HG03025 (cell line): Measurements from ENCODE around the gene ING5.
"Not testable (repeated sequence)": the region's sequence is repeated elsewhere in the genome, so short reads cannot be mapped to it uniquely, and the experiment has no call there.

Experiments
- ATAC-seq: cut with Tn5 transposase; IDR thresholded peaks from one replicate; pipeline ENCODE4 v1.9.1; 2021; ENCODE audit warnings: mild to moderate bottlenecking, moderate library complexity; ENCODE audit not compliant: unreplicated experiment, low FRiP score

The ING5 gene

DNA sequence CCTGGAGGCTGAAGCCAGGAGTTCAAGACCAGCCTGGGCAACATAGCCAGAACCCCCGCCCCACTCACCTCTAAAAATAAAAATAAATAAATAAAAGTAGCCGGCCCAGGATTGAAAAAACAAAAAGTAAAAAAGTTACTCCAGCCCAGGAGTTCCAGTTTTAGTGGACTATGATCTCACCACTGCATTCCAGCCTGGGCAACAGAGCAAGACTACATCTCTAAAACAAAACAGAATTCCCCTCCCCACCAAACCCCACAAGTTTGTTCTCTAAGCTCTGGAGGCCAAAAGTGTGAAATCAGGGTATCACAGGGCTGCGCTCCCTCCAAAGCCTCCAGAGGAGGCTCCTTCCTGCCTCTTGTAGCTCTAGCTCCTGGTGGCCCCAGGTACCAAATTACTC lies 34.3 kb downstream of the ING5 start:
- no peak for ATAC-seq

DNA sequence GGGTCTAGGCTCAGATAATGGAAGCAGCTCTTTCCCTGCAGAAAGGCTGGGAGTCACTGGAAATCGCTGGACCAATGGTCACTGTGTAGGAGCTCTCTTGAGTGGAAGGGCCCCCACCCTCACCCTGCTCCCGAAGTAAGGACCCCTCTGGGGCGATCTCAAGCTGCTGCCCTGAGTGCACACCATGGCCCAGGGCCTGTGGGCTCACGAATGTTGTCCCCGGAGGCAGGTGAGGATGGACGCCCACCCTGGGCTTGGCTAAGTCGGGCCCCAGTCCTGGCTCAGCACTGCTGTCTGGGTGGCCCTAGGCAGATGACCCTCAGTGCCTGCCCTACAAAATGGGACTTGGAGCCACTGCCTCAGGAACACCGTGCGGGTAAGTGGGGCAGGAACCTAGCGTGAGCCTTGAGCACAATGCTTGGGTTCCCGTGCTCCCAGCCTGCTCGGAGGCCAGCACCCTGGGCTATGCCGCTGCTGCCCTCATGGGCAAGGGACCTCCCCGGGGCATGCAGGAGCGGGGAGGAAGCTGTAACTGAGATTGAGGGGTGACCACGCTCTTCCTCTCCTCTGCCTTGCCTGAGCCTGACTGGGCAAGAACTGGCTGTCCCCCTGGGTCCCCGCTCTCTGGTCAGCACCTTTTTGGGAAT lies 36.3 kb downstream of the ING5 start:
- no peak for ATAC-seq

GRCh38 chr2:241739177-241739576 lies 37.3 kb downstream of the ING5 start:
- ATAC-seq = no peak

DNA sequence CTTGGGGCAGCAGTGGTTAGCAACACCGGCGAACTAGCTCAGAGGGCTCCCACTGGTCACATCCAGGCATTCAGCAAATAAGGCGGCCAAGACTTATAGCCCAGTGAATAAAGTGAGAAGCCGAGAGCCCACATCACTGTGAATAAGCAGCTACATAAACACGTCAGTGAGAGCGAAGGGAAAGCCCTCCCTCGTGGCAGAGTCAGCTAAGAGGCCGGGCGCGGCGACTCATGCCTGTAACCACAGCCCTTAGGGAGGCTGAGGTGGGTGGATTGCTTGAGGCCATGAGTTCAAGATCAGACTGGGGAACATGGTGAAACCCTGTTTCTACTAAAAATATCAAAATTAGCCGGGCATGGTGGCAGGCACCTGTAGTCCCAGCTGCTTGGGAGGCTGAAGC lies 37.8 kb downstream of the ING5 start:
- ATAC-seq = no peak

- ATAC-seq = no peak
Observed at GRCh38 chr2:241741016-241741415, 39.2 kb downstream of the ING5 start.

DNA sequence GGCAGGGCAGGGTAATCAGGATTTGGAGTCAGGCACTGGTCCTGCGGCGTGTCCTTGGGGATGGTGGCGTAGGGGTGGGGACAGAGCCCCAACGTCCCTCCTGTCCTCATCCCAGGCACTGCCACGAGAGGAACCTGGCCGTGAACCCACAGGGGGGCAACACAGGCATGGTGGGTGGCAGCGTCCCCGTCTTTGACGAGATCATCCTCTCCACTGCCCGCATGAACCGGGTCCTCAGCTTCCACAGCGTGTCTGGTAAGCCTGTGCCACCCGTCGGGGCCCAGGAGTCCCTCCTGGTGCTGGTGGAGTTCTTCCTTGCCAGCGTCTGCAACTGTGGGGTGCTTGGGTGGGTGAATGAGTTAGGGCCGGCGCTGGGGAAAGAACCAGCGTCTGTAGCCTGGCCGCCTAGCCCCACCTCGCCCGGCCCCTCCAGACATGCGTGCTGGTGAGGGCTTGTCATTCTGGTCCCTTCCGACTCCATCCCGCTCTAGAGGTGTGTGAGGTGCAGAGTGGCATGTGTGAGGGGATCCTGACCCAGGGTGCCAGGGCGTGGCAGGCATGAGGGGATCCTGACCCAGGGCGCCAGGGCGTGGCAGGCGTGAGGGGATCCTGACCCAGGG lies 40.6 kb downstream of the ING5 start:
- ATAC-seq = no peak

DNA sequence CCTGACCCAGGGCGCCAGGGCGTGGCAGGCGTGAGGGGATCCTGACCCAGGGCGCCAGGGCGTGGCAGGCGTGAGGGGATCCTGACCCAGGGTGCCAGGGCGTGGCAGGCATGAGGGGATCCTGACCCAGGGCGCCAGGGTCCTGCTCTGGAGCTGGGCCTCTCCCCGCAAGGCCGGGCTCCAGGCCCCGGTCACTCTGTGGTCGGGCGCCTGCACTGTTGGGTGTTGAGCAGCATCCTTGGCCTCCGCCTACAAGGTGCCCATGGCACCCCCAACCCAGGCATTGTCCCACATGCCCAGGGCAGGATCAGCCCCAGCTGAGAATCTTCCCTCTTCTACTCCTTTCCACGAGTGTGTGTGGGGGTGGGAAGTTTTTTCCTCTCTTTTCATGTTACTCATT lies 41.2 kb downstream of the ING5 start:
- ATAC-seq = not testable (repeated sequence)

- ATAC-seq = no peak
Observed at GRCh38 chr2:241743620-241744019, 41.8 kb downstream of the ING5 start.

DNA sequence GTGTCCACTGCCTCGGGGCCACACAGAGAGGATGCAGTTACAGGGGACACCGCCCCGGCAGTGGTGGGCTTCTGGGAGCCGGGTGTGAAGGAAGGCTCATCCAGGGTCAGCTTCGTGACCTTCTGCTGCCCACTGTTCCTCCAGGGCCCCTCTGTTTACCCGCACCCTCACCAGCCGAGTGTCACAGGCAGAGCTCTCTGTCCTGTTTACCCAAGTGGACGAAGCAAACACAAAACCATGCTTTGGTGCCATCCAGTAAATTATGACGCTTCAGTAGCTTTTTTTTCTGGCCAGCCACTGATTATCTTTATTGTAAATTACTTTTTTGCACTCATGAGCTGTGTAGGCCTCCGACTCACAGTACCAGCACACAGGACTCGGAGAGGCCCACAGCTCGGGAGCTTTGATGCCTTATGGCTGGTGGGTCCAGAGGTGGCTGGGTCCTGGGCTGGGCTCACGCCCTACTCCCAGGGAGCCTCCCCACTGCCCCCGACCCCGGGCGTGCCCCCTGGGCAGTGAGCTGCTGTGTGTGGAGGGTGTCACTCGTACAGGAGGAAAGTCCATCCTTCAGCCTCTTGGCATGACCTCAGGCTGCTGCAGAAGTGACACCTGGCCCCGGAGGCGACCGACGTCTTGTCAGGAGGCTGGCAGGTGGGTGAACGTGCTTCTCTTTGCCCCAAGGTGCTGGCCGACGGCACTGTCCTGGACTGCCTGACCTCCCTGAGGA lies 42.4 kb downstream of the ING5 start:
- no peak for ATAC-seq

- ATAC-seq = no peak
Observed at GRCh38 chr2:241745276-241745675, 43.4 kb downstream of the ING5 start.

DNA sequence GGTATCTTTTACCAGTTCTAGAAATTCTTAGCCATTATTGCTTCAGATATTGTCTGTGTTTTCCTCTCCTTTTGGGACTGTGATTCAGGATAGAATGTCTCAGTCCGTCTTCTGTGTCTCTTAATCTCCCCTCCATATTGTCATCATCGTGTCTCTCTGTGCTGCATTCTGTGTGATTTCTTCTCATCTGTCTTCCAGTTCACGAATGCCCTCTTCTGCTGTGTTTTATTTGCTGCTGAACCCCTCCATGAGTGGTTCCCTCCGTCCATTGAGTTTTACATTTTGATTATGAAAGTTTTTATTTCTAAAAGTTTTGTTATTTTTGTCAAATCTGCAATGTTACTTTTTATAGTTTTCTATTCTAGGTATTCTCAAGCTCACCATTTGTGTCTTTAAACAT lies 44.2 kb downstream of the ING5 start:
- ATAC-seq = no peak

DNA sequence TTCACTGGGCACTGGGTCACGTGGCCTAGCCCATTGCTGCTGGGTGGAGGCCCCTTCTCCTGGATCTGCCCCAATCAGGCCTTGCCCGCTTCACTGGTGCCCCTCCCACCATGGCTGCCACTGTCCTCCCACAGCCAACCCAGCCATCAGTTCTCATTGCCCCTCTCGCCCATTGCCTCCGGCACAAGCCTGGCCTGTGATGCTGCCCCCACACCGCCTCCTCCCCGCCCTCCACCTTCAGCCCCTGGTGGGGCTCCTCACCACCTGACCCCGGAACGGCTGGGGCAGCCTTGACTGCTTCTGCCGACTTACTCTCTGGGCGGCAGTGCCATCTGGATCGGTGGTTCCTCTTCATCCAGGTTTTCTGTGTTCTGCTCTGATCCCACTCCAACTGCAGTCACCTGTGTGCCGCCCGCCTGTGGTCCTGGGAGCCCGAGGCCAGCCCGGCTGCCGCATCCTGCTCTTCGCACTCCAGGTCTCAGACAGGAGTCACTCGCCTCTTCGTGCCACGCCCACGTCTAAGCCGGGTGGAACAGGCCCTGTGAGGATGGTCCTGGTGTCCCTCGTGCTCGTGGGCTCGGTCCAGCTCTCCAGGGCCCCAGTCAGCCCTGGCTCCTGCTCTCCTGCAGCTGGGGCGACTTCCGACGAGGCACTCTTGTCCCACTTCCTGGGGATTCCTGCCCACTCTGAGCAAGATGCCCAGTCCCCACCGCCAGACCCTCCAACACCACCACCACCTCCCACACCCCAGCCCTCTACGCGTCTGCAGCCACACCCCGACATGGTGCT lies 46.8 kb downstream of the ING5 start:
- ATAC-seq = no peak

- ATAC-seq = no peak
Observed at GRCh38 chr2:241750076-241750840, 48.4 kb downstream of the ING5 start.

GRCh38 chr2:241751152-241751551 lies 49.3 kb downstream of the ING5 start:
- no peak for ATAC-seq

DNA sequence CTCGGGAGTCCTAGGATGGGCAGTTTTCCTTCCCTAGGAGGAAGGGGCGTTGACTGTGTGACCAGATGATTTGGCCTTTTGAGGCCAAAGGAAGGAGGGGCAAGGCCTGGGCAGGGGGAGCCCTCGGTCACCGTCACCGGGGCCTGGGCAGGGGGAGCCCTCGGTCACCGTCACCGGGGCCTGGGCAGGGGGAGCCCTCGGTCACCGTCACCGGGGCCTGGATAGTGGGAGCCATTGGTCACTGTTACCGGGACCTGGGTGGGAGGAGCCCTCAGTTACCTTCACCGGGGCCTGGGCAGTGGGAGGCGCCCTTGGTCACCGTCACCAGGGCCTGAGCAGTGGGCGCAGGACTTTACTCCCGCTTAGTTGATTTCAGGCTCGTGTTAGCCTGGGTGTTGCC lies 49.9 kb downstream of the ING5 start:
- no peak for ATAC-seq

DNA sequence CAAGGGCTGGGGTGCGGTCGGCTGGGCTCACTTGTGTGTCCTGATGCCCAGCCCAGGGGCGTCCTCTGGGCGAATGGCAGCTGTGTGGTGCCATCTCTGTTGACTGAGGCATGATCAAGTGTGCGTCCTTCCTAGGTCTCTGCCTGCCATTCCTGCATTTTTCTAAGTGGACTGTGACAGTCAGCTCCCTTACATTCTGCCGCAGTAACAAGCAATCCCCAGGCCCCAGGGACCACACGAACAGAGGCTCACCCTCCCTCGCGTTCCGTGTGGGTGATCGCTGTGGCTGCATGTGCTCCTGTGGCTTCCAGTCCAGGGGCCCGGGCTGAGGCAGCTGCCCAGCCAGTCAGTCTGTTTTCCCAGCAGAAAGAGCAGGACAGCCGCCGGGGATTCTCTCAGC lies 50.4 kb downstream of the ING5 start:
- ATAC-seq = no peak

DNA sequence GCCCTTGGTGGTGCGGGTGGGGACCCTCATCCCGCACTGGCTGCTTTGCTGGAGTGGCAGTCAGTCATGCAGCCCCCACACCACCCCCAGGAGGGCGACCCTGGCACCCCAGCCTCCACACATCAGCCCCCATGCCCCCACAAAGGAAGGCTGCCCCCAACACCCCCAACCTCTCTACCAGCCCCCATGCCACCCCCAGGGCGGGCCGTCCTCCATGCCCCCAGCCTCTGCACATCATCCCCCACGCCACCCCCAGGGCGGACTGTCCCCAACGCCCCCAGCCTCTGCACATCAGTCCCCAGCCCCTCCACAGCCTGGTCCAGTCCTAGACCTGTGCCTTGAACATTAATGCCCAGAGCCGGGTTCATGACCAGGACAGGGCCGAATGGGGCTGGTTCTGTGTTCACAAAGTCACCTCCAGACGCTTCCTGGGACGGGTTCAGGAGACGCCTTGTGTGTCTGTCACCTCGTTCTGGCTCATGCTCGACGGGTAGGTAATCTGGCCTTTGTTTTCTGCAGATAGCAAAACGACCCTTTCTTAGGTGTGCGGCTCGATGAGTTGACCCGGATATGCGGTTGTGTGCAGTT lies 50.9 kb downstream of the ING5 start:
- ATAC-seq = no peak

DNA sequence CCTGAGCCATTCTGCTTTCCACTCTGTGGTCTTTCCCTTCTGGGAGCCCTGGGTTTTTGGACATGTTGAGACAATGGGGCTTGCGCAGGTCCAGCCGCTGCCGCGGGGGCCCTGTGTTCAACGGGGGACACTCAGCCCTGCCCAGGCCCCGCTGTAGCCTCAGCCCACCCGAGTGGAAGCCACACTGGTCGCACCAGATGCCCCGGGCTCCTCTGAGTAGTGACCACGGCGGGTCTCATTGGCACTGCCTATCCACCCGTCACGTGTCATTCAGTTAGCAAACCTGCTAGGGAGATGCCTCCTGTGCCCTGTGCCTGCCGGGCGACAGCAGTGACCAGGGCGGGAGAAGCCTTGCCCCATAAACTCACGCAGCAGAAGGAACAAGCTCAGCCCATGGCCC lies 51.7 kb downstream of the ING5 start:
- ATAC-seq = no peak

DNA sequence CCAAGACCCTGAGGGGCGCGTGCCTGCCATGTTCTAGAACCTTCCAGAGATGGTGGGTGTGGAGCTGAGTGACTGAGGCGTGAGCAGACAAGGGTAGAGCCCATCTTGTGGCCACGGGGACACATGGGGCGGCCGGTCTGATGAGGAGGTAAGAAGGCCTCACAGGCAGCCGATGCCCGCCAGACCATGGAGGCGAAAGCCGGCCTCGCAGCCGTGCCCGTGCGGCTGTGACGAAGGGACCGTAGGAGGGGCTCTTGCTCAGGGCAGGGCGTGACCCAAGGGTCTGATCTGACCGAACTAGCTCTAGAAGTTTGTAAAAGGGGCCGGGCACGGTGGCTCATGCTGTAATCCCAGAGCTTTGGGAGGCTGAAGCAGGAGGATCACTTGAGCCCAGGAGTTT lies 52.2 kb downstream of the ING5 start:
- ATAC-seq = no peak

DNA sequence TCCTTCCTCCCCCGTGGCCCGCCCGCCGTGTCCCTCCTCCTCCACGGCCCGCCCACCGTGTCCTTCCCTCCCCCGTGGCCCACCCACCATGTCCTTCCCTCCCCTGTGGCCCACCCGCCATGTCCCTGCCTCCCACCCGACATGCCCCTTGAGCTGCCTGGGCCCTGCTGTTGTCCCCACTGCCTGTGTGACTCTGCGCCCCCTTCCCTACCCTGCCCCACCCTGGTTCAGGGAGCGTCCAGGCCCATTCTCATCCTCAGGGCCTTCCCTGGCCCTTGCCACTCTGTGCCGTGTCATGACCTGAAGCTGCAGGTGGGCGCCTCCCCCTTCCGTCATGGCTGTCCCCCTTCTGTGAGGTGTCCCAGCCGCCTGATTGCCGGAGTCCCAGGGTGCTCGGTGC lies 53.3 kb downstream of the ING5 start:
- no peak for ATAC-seq
